Esophagus squamous epithelium (tissue), 5 donors: ENCODE results near the gene NOL4L. TPM values are rescaled to one million over a fixed set of nuclear protein-coding genes. Genes with fewer than 3 reads are reported as not detected.
"Not testable (repeated sequence)": the region's sequence is repeated elsewhere in the genome, so short reads cannot be mapped to it uniquely, and the experiment has no call there.

Experiments
- DNase-seq: peaks from one replicate; lab custom pipeline; 2025; lab: John Stamatoyannopoulos, UW
- H3K27ac ChIP-seq, 4 donors: fragments of 200-600 bp; sonication (generic); one replicate each; pipeline ENCODE4 v1.5.1; 2016 to 2019; ENCODE audit warnings: mild to moderate bottlenecking in 1 of 4
- H3K27me3 ChIP-seq, 4 donors: fragments of 200-600 bp; sonication (generic); 1 replicate in 3 of 4; 2 replicates in 1 of 4; pipeline versions ENCODE4 v1.5.1 to v1.6.0; 2017 to 2021; ENCODE audit warnings: antibody characterized with exemption in 1 of 4
- H3K36me3 ChIP-seq, 3 donors: fragments of 200-600 bp; sonication (generic); one replicate each; pipeline ENCODE4 v1.5.1; 2016 to 2019
- H3K4me1 ChIP-seq, 3 donors: fragments of 200-600 bp; sonication (generic); one replicate each; pipeline ENCODE4 v1.5.1; 2017 to 2019
- H3K4me3 ChIP-seq, 4 donors: fragments of 200-600 bp; sonication (generic); 1 replicate in 3 of 4; 2 replicates in 1 of 4; pipeline ENCODE4 v1.5.1; 2016 to 2019; ENCODE audit warnings: mild to moderate bottlenecking in 2 of 4, moderate library complexity in 1 of 4
- H3K9me3 ChIP-seq, 3 donors: fragments of 200-600 bp; sonication (generic); one replicate each; pipeline ENCODE4 v1.5.1; 2016 to 2019
- POLR2A ChIP-seq, 4 donors: fragments of 450-650 bp; IDR thresholded peaks; one replicate each; pipeline ENCODE4 v1.6.1; 2017; ENCODE audit warnings: antibody characterized with exemption in 4 of 4, mild to moderate bottlenecking in 4 of 4, moderate library complexity in 3 of 4
- WGBS, 2 donors: methylation state at CpG; one replicate each; pipeline ENCODE4 v1.1.5; 2018; 5-methylcytosine and 5-hydroxymethylcytosine counted together
- intact Hi-C: fragments of 100-400 bp; cut with DNase I; formaldehyde crosslinking; loops from one replicate; pipeline ENCODE4 v1.15.0; 2022
- total RNA-seq, 4 donors: library from RNA; depleted of rRNA; stranded (reverse); fragments of >200 nt; gene quantifications; one replicate each; pipeline ENCODE4 v1.1.0, GENCODE V29; 2016
- TF ChIP-seq, protein P1 (sequence below), 6 experiments: fragments of 450-650 bp in 4 of 6; fragments of 200-600 bp in 2 of 6; sonication (generic) in 2 of 6; IDR thresholded peaks; one replicate each; pipeline ENCODE4 v1.5.1; 2016 to 2019; ENCODE audit warnings: antibody characterized with exemption in 6 of 6, mild to moderate bottlenecking in 4 of 6, moderate library complexity in 4 of 6
- donor health status: DM: yes; HTN: yes; CAD: no.

Gene NOL4L
- total RNA-seq, 4 donors from 2014 or later, result 1.5 to 5.1 (median 3.0) TPM

DNA sequence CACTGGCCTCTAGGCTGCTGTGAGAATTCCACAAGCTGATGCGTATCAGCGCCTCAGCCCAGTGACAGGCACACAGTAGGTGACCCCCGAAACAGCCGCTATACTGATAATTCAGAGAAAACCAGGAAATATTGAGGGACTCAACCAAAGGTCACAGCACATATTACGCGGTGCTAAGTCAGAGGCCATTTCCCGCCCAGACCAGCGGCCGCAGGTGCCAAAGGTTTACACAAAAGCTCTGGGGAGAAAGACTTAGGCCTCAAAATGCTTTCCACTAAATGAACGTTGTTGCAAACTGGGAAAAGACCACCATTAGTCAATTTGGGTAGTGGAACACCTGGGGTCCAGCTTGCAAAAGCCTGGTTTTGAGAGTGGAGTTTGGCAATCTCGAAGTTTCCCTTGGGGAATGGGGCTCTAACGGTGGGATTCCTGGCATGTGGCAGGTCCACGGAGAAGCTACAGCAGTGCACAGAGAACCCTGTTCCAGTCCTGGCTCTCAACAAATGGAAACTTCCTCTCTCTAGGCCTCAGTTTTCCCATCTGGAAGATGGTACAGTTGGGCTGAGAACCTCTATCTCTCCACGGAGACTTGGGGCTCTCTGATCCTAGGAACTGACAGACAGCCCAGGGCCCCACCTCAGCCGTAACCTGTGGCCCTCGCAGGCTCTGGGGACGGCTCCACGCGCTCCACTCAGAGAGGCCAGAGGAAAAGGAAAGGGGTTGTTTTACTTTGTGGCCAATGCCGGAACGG, 4.7 kb downstream of the NOL4L start:
- no peaks in the 10 kb centered on the region for H3K36me3 ChIP-seq
- 80 to 86% methylated on average over 13 to 15 of the region's 21 CpGs for whole genome bisulfite sequencing, 2 donors
- H3K27ac ChIP-seq, result no peak overlapping the region
- H3K27me3 ChIP-seq, result peaks cover 0 to 47% (median 0%) of the 10 kb centered on the region in 4 donors
- no peaks in the 10 kb centered on the region for H3K9me3 ChIP-seq
- TF ChIP-seq POLR2A (IDR thresholded peaks at IDR 0.05), result no peak
- TF ChIP-seq, protein P1, sequence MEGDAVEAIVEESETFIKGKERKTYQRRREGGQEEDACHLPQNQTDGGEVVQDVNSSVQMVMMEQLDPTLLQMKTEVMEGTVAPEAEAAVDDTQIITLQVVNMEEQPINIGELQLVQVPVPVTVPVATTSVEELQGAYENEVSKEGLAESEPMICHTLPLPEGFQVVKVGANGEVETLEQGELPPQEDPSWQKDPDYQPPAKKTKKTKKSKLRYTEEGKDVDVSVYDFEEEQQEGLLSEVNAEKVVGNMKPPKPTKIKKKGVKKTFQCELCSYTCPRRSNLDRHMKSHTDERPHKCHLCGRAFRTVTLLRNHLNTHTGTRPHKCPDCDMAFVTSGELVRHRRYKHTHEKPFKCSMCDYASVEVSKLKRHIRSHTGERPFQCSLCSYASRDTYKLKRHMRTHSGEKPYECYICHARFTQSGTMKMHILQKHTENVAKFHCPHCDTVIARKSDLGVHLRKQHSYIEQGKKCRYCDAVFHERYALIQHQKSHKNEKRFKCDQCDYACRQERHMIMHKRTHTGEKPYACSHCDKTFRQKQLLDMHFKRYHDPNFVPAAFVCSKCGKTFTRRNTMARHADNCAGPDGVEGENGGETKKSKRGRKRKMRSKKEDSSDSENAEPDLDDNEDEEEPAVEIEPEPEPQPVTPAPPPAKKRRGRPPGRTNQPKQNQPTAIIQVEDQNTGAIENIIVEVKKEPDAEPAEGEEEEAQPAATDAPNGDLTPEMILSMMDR (IDR thresholded peaks at IDR 0.05), result no peak
- peaks cover 0 to 41% (median 28%) of the 10 kb centered on the region in 3 donors for H3K4me1 ChIP-seq
- no peak for DNase-seq
- intact Hi-C loops, result no loop called here
- H3K4me3 ChIP-seq, result no peak overlapping the region

DNA sequence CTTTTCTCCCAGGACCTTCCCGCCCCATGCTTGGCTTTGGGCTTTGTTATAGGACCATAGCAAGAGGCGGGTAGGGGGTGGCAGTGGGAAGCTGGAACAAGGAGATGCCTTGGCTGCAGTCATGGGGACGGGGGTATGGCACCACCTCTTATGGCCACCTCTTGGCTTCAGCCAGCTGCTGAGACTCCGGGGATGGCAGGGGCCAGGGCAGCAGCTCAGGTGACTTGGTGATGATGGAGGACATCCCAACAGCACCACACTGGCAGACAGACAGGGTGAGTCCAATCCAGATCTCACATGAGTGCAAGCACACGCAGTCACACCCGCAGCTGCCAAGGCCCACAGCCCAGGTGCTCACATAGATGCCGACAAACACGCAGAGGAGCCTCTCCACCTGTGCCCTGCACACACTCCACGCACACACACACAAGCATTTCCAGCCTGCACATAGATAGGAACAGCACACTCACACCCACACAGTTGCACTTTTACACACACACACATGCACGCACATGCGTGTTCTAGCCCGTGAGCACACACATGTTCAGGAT, 6.2 kb downstream of the NOL4L start:
- Histone ChIP-seq H3K4me3 (no peak overlapping the region), H3K9me3 (no peaks in the 10 kb centered on the region), H3K4me1 (peaks cover 0 to 29% (median 13%) of the 10 kb centered on the region in 3 donors), H3K36me3 (no peaks in the 10 kb centered on the region), H3K27me3 (peaks cover 0 to 41% (median 0%) of the 10 kb centered on the region in 4 donors), H3K27ac (no peak overlapping the region)
- 78 to 79% methylated on average over 9 to 12 of the region's 12 CpGs for WGBS, 2 donors
- no peak for DNase-seq
- TF ChIP-seq POLR2A (IDR thresholded peaks at IDR 0.05), result no peak
- TF ChIP-seq, protein P1 (IDR thresholded peaks at IDR 0.05), result no peak
- intact Hi-C loops, result no loop called here

DNA sequence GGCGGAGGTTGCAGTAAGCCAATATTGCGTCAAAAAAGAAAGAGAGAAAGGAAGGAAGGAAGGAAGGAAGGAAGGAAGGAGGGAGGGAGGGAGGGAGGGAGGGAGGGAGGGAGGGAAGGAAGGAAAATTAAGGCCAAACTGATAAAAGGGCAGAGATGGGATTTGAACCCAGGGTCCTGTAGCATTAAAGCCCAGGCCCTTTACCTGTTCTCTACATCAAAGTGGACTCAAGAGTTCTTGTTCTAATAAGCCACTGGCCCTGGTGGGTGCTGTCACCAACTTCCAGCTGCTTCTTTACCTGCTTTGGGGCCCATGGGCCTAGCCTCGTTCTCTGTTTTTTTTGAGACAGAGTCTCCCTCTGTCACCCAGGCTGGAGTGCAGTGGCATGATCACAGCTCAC, 7.1 kb downstream of the NOL4L start:
- H3K27me3 ChIP-seq, result peaks cover 0 to 37% (median 0%) of the 10 kb centered on the region in 4 donors
- H3K4me3 ChIP-seq, intact Hi-C loops, H3K36me3 ChIP-seq, H3K9me3 ChIP-seq, H3K27ac ChIP-seq, DNase-seq: not testable (repeated sequence)
- WGBS, 2 donors, result 38 to 76% methylated on average over 3 of the region's 3 CpGs
- H3K4me1 ChIP-seq, result peaks cover 0 to 20% (median 5%) of the 10 kb centered on the region in 3 donors

DNA sequence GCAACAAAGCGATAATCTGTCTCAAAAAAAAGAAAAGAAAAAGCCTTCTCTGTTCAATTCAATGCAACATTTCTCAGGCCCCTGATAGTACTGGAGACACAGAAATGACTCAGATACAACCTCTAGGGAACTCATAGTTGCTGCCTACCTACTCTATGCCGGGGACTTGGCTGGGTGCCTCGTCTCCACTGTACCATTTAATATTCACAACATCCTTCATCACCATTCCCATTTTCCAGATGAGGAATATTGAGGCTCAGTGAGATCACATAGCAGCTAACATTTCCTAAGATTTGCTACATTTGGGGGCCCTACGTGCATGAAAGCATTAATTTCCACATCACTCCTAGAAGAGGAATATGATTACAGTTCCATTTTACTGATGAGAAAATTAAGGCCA, 7.5 kb downstream of the NOL4L start:
- WGBS, 2 donors, result 68 to 77% methylated on average over 4 of the region's 4 CpGs
- no peak overlapping the region for H3K27ac ChIP-seq
- no peak overlapping the region for H3K4me3 ChIP-seq
- no peaks in the 10 kb centered on the region for H3K9me3 ChIP-seq
- H3K36me3 ChIP-seq, result no peaks in the 10 kb centered on the region
- H3K4me1 ChIP-seq, result peaks cover 0 to 16% (median under 1%) of the 10 kb centered on the region in 3 donors
- no peak for DNase-seq
- H3K27me3 ChIP-seq, result peaks cover 0 to 33% (median 0%) of the 10 kb centered on the region in 4 donors
- TF ChIP-seq, protein P1 (IDR thresholded peaks at IDR 0.05), result no peak
- intact Hi-C loops, result no loop called here

DNA sequence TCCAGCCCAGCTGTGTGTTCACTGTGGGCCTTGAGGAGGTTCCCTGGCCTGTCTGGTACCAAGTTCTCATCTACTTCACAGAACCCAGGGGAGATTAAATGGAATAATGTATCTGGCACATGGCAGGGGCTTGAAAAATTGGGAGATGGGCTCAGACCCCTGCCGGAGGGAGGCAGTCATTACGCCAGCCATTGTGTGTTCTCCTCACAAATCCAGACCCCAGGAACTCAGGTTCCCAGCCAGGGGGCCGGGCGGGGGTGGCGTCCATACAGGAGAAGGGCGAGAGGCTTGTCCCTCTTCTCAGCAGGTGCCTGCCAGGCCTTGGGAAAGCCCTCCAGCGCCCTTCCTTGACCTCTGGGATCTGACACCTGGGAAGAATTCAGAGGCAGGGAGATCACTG, 8.1 kb downstream of the NOL4L start:
- TF ChIP-seq, protein P1 (IDR thresholded peaks at IDR 0.05), result no peak
- TF ChIP-seq POLR2A (IDR thresholded peaks at IDR 0.05), result no peak

More for the DNA sequence above, 8.1 kb downstream of the NOL4L start:
- Histone ChIP-seq H3K36me3 (no peaks in the 10 kb centered on the region), H3K4me3 (no peak overlapping the region), H3K27me3 (peaks cover 0 to 29% (median 0%) of the 10 kb centered on the region in 4 donors), H3K9me3 (no peaks in the 10 kb centered on the region), H3K27ac (no peak overlapping the region), H3K4me1 (peaks cover 0 to 10% (median 0%) of the 10 kb centered on the region in 3 donors)
- no CpG with 5 or more reads among the region's 7 CpGs for WGBS, 2 donors
- intact Hi-C loops, result no loop called here
- DNase-seq, result no peak
